Measurements from ENCODE around the gene RAB38. TPM values are rescaled to one million over a fixed set of nuclear protein-coding genes. Genes with fewer than 3 reads are reported as not detected.

The RAB38 gene
- total and polyA plus RNA-seq, 2 donors from 2014 or later, result 5.2 to 8.1 TPM

DNA sequence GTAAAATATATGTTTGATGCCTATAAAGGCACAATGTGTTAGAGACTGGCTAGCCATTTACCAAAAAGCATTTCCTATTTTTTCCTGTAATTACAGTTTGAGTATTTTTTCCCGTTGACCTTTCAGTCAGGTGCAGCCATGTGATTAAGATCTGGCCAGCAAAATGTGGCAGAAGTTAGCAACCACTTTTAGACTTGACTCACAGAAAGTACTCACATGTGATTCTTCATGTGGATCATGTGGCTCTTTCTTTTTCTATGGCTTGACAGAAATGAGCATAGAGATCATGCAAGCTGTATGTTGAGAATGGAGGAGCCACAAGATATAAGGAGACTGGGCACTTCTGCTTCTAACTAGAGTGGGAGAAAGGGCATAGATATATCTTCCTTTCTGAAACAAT, 27.3 kb upstream of the RAB38 start:
- H3K4me1 ChIP-seq (ENCODE audit: control insufficient read depth in 2 of 3, insufficient read depth in 2 of 3, low read depth in 1 of 3, low read length in 3 of 3), result no peaks in the 10 kb centered on the region
- DNase-seq (no peak), FAIRE-seq (no peak)
- H3K27ac ChIP-seq (ENCODE audit: low read depth in 2 of 2, low read length in 2 of 2), result no peak overlapping the region
- no peak overlapping the region for H3K9ac ChIP-seq (ENCODE audit: low read length in 3 of 3)
- peaks cover 0 to 5% (median 0%) of the 10 kb centered on the region in 3 donors for H3K9me3 ChIP-seq (ENCODE audit: control insufficient read depth in 2 of 3, insufficient read depth in 1 of 3, low read length in 3 of 3)
- no peaks in the 10 kb centered on the region for H3K36me3 ChIP-seq (ENCODE audit: control insufficient read depth in 2 of 3, insufficient read depth in 3 of 3, low read length in 3 of 3)
- H3K27me3 ChIP-seq (ENCODE audit: control insufficient read depth, insufficient read depth, low read length), result no peaks in the 10 kb centered on the region
- TF ChIP-seq, protein P1, sequence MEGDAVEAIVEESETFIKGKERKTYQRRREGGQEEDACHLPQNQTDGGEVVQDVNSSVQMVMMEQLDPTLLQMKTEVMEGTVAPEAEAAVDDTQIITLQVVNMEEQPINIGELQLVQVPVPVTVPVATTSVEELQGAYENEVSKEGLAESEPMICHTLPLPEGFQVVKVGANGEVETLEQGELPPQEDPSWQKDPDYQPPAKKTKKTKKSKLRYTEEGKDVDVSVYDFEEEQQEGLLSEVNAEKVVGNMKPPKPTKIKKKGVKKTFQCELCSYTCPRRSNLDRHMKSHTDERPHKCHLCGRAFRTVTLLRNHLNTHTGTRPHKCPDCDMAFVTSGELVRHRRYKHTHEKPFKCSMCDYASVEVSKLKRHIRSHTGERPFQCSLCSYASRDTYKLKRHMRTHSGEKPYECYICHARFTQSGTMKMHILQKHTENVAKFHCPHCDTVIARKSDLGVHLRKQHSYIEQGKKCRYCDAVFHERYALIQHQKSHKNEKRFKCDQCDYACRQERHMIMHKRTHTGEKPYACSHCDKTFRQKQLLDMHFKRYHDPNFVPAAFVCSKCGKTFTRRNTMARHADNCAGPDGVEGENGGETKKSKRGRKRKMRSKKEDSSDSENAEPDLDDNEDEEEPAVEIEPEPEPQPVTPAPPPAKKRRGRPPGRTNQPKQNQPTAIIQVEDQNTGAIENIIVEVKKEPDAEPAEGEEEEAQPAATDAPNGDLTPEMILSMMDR (IDR thresholded peaks at IDR 0.05; ENCODE audit: borderline replicate concordance, extremely low read depth, insufficient read depth), result no peak
- no peak overlapping the region for H3K4me3 ChIP-seq (ENCODE audit: low read length in 3 of 3)
- intact Hi-C loops (cut with DNase I), result no loop called here

DNA sequence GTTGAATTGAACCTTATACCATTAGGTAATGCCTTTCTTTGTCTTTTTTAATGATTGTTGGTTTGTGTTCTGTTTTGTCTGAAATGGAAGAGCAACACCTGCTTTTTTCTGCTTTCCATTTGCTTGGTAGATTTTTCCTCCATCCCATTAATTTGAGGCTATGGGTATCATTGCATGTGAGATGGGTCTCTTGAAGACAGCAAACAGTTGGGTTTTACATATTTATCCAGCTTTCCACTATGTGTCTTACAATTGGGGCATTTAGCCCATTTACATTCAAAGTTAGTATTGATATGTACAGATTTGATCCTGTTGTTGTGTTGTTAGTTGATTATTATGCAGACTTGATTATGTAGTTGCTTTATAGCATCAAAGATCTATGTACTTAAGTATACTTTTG, 21.1 kb upstream of the RAB38 start:
- peaks cover 0 to 20% (median 6%) of the 10 kb centered on the region in 3 donors for H3K9me3 ChIP-seq (ENCODE audit: control insufficient read depth in 2 of 3, insufficient read depth in 1 of 3, low read length in 3 of 3)
- H3K4me1 ChIP-seq (ENCODE audit: control insufficient read depth in 2 of 3, insufficient read depth in 2 of 3, low read depth in 1 of 3, low read length in 3 of 3), result no peaks in the 10 kb centered on the region
- H3K9ac ChIP-seq (ENCODE audit: low read length in 3 of 3), result no peak overlapping the region
- TF ChIP-seq, protein P1 (IDR thresholded peaks at IDR 0.05; ENCODE audit: borderline replicate concordance, extremely low read depth, insufficient read depth), result no peak
- H3K27ac ChIP-seq (ENCODE audit: low read depth in 2 of 2, low read length in 2 of 2), result no peak overlapping the region
- no peak overlapping the region for H3K4me3 ChIP-seq (ENCODE audit: low read length in 3 of 3)
- intact Hi-C loops (cut with DNase I), result no loop called here
- no peaks in the 10 kb centered on the region for H3K27me3 ChIP-seq (ENCODE audit: control insufficient read depth, insufficient read depth, low read length)
- H3K36me3 ChIP-seq (ENCODE audit: control insufficient read depth in 2 of 3, insufficient read depth in 3 of 3, low read length in 3 of 3), result no peaks in the 10 kb centered on the region
- DNase-seq, result no peak
- no peak for FAIRE-seq

DNA sequence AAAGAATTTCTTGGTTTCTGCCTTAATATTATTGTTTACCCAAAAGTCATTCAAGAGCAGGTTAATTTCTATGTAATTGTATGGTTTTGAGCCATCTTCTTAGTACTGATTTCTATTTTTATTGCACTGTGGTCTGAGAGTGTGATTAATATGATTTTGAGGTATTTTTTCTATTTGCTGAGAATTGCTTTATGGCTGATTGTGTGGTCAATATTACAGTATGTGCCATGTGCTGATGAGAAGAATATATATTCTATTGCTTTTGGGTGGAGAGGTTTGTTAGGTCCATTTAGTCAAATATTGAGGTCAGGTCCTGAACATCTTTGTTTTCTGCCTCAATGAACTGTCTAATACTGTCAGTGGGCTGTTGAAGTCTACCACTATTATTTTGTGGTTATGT, 20.7 kb upstream of the RAB38 start:
- Histone ChIP-seq H3K27ac (ENCODE audit: low read depth in 2 of 2, low read length in 2 of 2) (no peak overlapping the region), H3K27me3 (ENCODE audit: control insufficient read depth, insufficient read depth, low read length) (no peaks in the 10 kb centered on the region), H3K36me3 (ENCODE audit: control insufficient read depth in 2 of 3, insufficient read depth in 3 of 3, low read length in 3 of 3) (no peaks in the 10 kb centered on the region), H3K9me3 (ENCODE audit: control insufficient read depth in 2 of 3, insufficient read depth in 1 of 3, low read length in 3 of 3) (peaks cover 0 to 20% (median 6%) of the 10 kb centered on the region in 3 donors), H3K4me1 (ENCODE audit: control insufficient read depth in 2 of 3, insufficient read depth in 2 of 3, low read depth in 1 of 3, low read length in 3 of 3) (no peaks in the 10 kb centered on the region), H3K4me3 (ENCODE audit: low read length in 3 of 3) (no peak overlapping the region), H3K9ac (ENCODE audit: low read length in 3 of 3) (no peak overlapping the region)
- no peak for DNase-seq
- TF ChIP-seq, protein P1 (IDR thresholded peaks at IDR 0.05; ENCODE audit: borderline replicate concordance, extremely low read depth, insufficient read depth), result no peak
- intact Hi-C loops (cut with DNase I), result no loop called here
- no peak for FAIRE-seq

DNA sequence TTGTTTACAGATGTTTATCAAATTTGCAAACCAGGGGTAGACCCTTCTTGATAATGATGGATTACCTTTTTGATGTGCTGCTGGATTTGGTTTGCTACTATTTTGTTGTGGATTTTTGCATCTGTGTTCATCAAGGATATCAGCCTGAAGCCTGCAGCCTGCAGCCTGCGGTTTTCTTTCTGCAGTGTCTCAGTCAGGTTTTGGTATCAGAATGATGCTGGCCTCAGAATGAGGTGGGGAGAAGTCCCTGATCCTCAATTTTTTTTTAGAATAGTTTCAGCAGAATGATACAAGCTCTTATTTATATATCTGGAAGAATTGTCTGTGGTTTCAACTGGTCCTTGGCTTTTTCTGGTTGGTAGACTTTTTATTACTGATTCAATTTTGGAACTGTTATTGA, 19.7 kb upstream of the RAB38 start:
- intact Hi-C loops (cut with DNase I), result no loop called here
- TF ChIP-seq, protein P1 (IDR thresholded peaks at IDR 0.05; ENCODE audit: borderline replicate concordance, extremely low read depth, insufficient read depth), result no peak
- H3K36me3 ChIP-seq (ENCODE audit: control insufficient read depth in 2 of 3, insufficient read depth in 3 of 3, low read length in 3 of 3), result no peaks in the 10 kb centered on the region
- H3K4me3 ChIP-seq (ENCODE audit: low read length in 3 of 3), result no peak overlapping the region
- peaks cover 0 to 20% (median 6%) of the 10 kb centered on the region in 3 donors for H3K9me3 ChIP-seq (ENCODE audit: control insufficient read depth in 2 of 3, insufficient read depth in 1 of 3, low read length in 3 of 3)
- no peaks in the 10 kb centered on the region for H3K27me3 ChIP-seq (ENCODE audit: control insufficient read depth, insufficient read depth, low read length)
- FAIRE-seq (no peak), DNase-seq (no peak)
- H3K27ac ChIP-seq (ENCODE audit: low read depth in 2 of 2, low read length in 2 of 2), result no peak overlapping the region
- no peaks in the 10 kb centered on the region for H3K4me1 ChIP-seq (ENCODE audit: control insufficient read depth in 2 of 3, insufficient read depth in 2 of 3, low read depth in 1 of 3, low read length in 3 of 3)
- H3K9ac ChIP-seq (ENCODE audit: low read length in 3 of 3), result no peak overlapping the region
